SK-N-MC (cell line): Measurements from ENCODE around the gene FBXL12.
A peak's percentile ranks its signal among the peaks of the same experiment; 100 is the strongest.
"Not testable (repeated sequence)": the region's sequence is repeated elsewhere in the genome, so short reads cannot be mapped to it uniquely, and the experiment has no call there.

Source experiments
- DNase-seq: peaks from one replicate; pipeline ENCODE4 v3.0.0-alpha.2; 2011; ENCODE audit warnings: low read depth, low spot score
- H3K27ac ChIP-seq: fragments of 200-600 bp; sonication (generic); 2 replicates; pipeline ENCODE4 v1.5.1; 2016; ENCODE audit warnings: mixed run types
- H3K36me3 ChIP-seq: fragments of 200-600 bp; sonication (generic); 2 replicates; pipeline ENCODE4 v1.6.1; 2017; ENCODE audit warnings: antibody characterized with exemption, low read length, mixed read lengths; ENCODE audit not compliant: insufficient read depth
- H3K4me3 ChIP-seq: fragments of 200-600 bp; sonication (generic); 2 replicates; pipeline ENCODE4 v1.5.1; 2016
- H3K9ac ChIP-seq: fragments of 200-600 bp; sonication (generic); 2 replicates; pipeline ENCODE4 v1.8.0; 2017; ENCODE audit warnings: mixed run types, mixed read lengths; ENCODE audit not compliant: insufficient read length
- H3K9me3 ChIP-seq: fragments of 200-600 bp; sonication (generic); 2 replicates; pipeline ENCODE4 v1.6.1; 2017; ENCODE audit warnings: low read depth, mild to moderate bottlenecking, antibody characterized with exemption, low read length, moderate library complexity, mixed read lengths
- EZH2 ChIP-seq: fragments of 200-600 bp; sonication (generic); IDR thresholded peaks from one replicate; pipeline ENCODE4 v1.6.1; 2017; ENCODE audit warnings: antibody characterized with exemption
- FOXP2 ChIP-seq: optimal IDR thresholded peaks from 2 replicates; pipeline ENCODE3; 2011; ENCODE audit warnings: mild to moderate bottlenecking, moderate library complexity; ENCODE audit not compliant: insufficient read depth; ENCODE audit errors: extremely low read length, control extremely low read depth
- POLR2AphosphoS5 ChIP-seq: IDR thresholded peaks from 2 replicates; pipeline ENCODE4 v1.6.1; 2012; ENCODE audit warnings: mild to moderate bottlenecking, low read depth, low read length, borderline replicate concordance

Gene FBXL12

DNA sequence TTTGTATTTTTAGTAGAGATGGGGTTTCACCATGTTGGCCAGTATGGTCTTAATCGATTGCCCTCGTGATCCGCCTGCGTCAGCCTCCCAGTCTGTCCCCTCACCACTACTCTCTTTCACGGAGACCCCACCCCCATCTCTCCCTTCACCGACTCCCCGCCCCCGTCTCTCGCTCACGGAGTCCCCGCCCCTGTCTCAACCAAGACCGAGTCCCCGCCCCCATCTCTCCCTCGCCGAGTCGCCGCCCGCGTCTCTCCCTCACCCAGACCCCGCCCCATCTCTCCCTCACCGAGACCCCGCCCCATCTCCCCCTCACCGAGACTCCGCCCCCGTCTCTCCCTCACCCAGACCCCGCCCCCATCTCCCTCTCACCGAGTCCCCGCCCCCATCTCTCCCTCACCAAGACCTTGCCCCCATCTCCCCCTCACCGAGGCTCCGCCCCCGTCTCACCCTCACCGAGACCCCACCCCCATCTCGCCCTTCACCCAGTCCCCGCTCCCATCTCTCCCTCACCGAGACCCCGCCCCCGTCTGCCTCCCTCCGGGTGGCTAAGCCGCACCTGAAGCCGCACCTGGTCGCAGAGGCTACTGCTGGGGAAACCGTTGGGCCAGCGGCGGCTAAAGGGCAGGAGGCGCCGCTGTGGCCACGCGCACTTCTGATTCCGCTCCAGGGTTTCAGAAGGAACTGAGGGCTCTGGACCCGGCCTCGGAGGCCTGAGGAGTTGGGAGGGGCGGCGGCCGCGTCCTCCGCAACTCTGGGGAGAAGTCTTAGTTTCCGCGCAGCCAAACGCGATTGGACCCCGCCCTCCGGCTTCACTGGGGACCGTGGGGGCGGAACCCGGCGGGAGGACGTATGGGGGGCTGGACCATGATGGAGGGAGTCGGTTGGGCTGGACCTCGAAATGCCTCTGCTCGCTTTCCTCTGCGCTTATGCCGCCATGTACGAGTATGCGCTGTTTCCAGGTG lies 33.2 kb downstream of the FBXL12 start:
- Histone ChIP-seq H3K4me3 (peak overlapping the region; percentile 30; the same call in 1 of the 2 replicates), H3K9ac (no peak overlapping the region), H3K27ac (no peak overlapping the region), H3K9me3 (no peaks in the 10 kb centered on the region), H3K36me3 (no peaks in the 10 kb centered on the region)
- no peak for TF ChIP-seq EZH2
- no peak for TF ChIP-seq FOXP2
- TF ChIP-seq POLR2AphosphoS5, result no peak
- peak; percentile 16 for DNase-seq

DNA sequence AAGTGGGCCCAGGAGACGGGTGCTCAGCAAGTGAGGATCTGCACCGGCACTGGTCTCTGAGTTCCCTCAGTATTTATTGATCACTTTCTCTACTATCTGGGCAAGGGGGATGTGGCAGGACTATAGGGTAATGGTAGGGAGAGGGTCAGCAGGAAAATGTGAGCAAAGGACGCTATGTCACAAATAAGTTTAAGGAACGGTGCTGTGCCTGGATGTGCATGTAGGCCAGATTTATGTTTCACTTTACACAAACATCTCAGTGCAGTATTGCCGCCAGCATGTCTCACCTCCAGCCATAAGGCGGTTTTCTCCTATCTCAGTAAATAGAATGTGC lies 34.7 kb downstream of the FBXL12 start:
- not testable (repeated sequence) for H3K4me3 ChIP-seq, H3K9ac ChIP-seq, H3K27ac ChIP-seq, H3K9me3 ChIP-seq, DNase-seq, H3K36me3 ChIP-seq

DNA sequence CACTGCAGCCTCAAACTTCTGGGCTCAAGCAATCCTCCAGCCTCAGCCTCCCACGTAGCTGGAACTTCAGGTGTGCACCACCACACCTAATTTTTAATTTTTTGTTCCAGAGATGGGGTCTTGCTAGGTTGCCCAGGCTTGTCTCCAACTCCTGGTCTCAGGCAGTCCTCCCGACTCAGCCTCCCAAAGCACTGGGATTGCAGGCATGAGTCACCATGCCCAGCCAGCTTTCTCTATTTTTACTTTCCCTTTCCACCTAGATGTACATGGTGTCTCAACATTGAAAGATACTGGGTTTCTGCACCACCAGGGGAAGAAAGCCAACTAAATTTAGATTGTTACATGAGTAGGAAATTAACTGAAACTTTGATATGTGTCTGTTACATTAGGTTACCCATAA lies 36.5 kb downstream of the FBXL12 start:
- DNase-seq, result no peak
- Histone ChIP-seq H3K9ac (no peak overlapping the region), H3K36me3 (no peaks in the 10 kb centered on the region), H3K9me3 (no peaks in the 10 kb centered on the region), H3K4me3 (no peak overlapping the region), H3K27ac (no peak overlapping the region)
- TF ChIP-seq EZH2 (no peak), POLR2AphosphoS5 (no peak), FOXP2 (no peak)

DNA sequence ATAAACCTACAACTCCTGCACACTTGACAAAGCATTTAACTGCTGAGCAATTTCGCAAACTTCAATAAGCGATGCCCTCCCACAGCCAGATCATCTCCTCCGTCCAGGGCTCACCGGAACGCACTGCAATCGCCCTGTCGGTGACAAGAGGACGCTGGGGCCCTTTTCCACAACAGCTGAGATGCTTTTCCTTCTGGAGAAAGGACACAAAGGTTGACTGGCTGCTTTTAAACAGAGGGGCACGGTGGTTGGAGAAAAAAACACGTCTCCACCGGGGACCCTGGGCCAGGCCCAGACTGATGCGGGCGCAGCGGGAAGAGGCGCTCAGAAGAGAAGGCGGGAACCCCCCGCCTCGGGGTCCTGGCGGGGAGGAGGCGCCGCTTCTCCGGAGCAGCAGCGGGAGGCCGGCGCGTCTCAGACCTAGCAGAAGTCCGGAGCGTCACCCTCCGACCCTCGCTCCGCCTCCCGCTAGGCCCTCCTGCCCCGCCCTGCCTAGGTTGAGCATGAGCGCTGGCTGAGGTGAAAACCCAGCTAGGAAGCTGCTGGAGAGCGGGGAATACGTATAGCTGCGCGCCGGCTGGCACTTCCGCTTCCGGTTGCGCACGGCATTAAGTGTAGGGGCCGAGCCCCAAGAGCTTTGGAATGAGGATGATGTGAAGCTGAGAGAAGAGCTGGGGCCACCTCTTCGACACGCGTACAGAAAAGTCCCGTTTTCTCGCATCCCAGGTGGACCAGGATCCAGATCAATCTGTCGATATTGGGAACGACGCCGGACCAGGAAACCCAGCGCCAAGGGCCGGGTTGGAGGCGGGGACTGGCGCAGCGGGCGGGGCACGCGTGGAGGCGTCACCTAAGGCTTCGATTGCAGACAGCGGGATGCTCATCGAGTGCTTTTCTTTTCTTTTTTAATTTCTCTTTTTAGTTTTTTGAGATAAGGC lies 50.4 kb downstream of the FBXL12 start, which contains the start of gene ZNF846:
Gene ZNF846, minus strand, starts transcription at position 564 of the 938 bp plus-strand sequence. CDS start 3,788 bp downstream, outside the sequence.
- Histone ChIP-seq H3K36me3 (no peaks in the 10 kb centered on the region), H3K27ac (peak within 1 kb of the TSS; percentile 93), H3K4me3 (peak within 1 kb of the TSS; percentile 88), H3K9ac (peak within 1 kb of the TSS; percentile 90), H3K9me3 (no peaks in the 10 kb centered on the region)
- TF ChIP-seq POLR2AphosphoS5, result peak; percentile 83
- no peak for TF ChIP-seq EZH2
- peak; percentile 54 for TF ChIP-seq FOXP2
- peak; percentile 86 for DNase-seq
